Keratinocyte (primary cell): ENCODE data around the gene PARD6B. TPM values are rescaled to one million over a fixed set of nuclear protein-coding genes. Genes with fewer than 3 reads are reported as not detected.

ENCODE experiments used
- DNase-seq: peaks from one replicate; pipeline ENCODE4 v3.0.0-alpha.2; 2011; ENCODE audit warnings: low read depth, missing footprints, low spot score
- FAIRE-seq: peaks from 2 replicates; lab custom pipeline; 2011; peaks lifted over from hg19 to GRCh38; lab: Jason Lieb, UNC
- H2AFZ ChIP-seq: 2 replicates; pipeline ENCODE4 v1.6.0; 2012; ENCODE audit warnings: low read length, control low read depth, inconsistent platforms; ENCODE audit not compliant: control insufficient read depth
- H3K27ac ChIP-seq: 2 replicates; pipeline ENCODE4 v1.5.1; 2011; ENCODE audit warnings: low read length; ENCODE audit not compliant: control insufficient read depth, insufficient read depth
- H3K27me3 ChIP-seq: 3 replicates; pipeline ENCODE4 v1.6.0; 2011; ENCODE audit warnings: low read length; ENCODE audit not compliant: control insufficient read depth, insufficient read depth; ENCODE audit errors: extremely low read depth
- H3K36me3 ChIP-seq, 2 experiments: 2 replicates in 1 of 2; 3 replicates in 1 of 2; pipeline ENCODE4 v1.5.1; 2011; ENCODE audit warnings: low read length in 2 of 2, mild to moderate bottlenecking in 1 of 2; ENCODE audit not compliant: control insufficient read depth in 2 of 2, insufficient read depth in 2 of 2; ENCODE audit errors: extremely low read depth in 1 of 2
- H3K4me1 ChIP-seq: 3 replicates; pipeline ENCODE4 v1.5.1; 2011; ENCODE audit warnings: low read length; ENCODE audit not compliant: control insufficient read depth, insufficient read depth; ENCODE audit errors: extremely low read depth
- H3K4me2 ChIP-seq: 3 replicates; pipeline ENCODE4 v1.6.0; 2011; ENCODE audit warnings: low read depth, low read length; ENCODE audit not compliant: control insufficient read depth, insufficient read depth; ENCODE audit errors: extremely low read depth
- H3K4me3 ChIP-seq, 3 experiments: fragments of 200-600 bp in 1 of 3; sonication (generic) in 1 of 3; 2 replicates in 2 of 3; 3 replicates in 1 of 3; pipeline ENCODE4 v1.5.1; 2011 to 2016; ENCODE audit warnings: low read length in 3 of 3, mild to moderate bottlenecking in 3 of 3, control low read depth in 2 of 3, inconsistent platforms in 1 of 3, low read depth in 1 of 3, mixed read lengths in 1 of 3, mixed run types in 1 of 3, moderate library complexity in 1 of 3; ENCODE audit not compliant: control insufficient read depth in 2 of 3, insufficient read depth in 2 of 3; ENCODE audit errors: extremely low read depth in 1 of 3
- H3K79me2 ChIP-seq: 2 replicates; pipeline ENCODE4 v1.6.0; 2012; ENCODE audit warnings: low read length; ENCODE audit not compliant: control insufficient read depth, insufficient read depth
- H3K9ac ChIP-seq: 3 replicates; pipeline ENCODE4 v1.6.0; 2011; ENCODE audit warnings: low read length; ENCODE audit not compliant: control insufficient read depth, insufficient read depth; ENCODE audit errors: extremely low read depth
- H3K9me1 ChIP-seq: 3 replicates; pipeline ENCODE4 v1.6.0; 2011; ENCODE audit warnings: low read length; ENCODE audit not compliant: control insufficient read depth, insufficient read depth; ENCODE audit errors: extremely low read depth
- H3K9me3 ChIP-seq: 2 replicates; pipeline ENCODE4 v1.5.1; 2012; ENCODE audit warnings: low read depth, low read length; ENCODE audit not compliant: control insufficient read depth
- H4K20me1 ChIP-seq: 3 replicates; pipeline ENCODE4 v1.6.0; 2011; ENCODE audit warnings: low read length; ENCODE audit not compliant: control insufficient read depth, insufficient read depth; ENCODE audit errors: extremely low read depth
- EZH2 ChIP-seq: IDR thresholded peaks from one replicate; pipeline ENCODE4 v1.6.1; 2012; ENCODE audit warnings: inconsistent platforms, mild to moderate bottlenecking, low read length, moderate library complexity
- dilution Hi-C: fragments of 300-500 bp; cut with MboI; formaldehyde crosslinking; loops from one replicate; pipeline ENCODE4 v1.7.0; 2020; ENCODE audit warnings: low sequenced_read_pairs; ENCODE audit not compliant: extremely low pct_ligation_motif_present
- polyA plus RNA-seq, 5 experiments: library from polyadenylated mRNA; depleted of rRNA in 3 of 5; stranded (reverse) in 3 of 5; stranded (forward) in 1 of 5; unstranded in 1 of 5; fragments of >200 nt; gene quantifications; 1 replicate in 1 of 5; 2 replicates in 3 of 5; 3 replicates in 1 of 5; pipeline versions ENCODE4 v1.2.1 to v1.2.3, GENCODE V29; 2011 to 2012; ENCODE audit warnings: missing spikeins in 2 of 5, low read depth in 1 of 5, low replicate concordance in 1 of 5
- TF ChIP-seq, protein P1 (sequence below), 3 experiments: IDR thresholded peaks in 1 of 3; conservative IDR thresholded peaks in 1 of 3; optimal IDR thresholded peaks in 1 of 3; 2 replicates in 2 of 3; 3 replicates in 1 of 3; pipeline versions ENCODE3 to v1.5.1; 2011; ENCODE audit warnings: low read length in 3 of 3, mild to moderate bottlenecking in 3 of 3, moderate library complexity in 2 of 3, control low read depth in 1 of 3, inconsistent platforms in 1 of 3; ENCODE audit not compliant: insufficient read depth in 2 of 3; ENCODE audit errors: extremely low read depth in 1 of 3

PARD6B gene
- polyA plus RNA-seq, 1 donor (not counting 4 experiments of a cell fraction or from before 2014, with no cell fraction given) = 2.0 TPM

DNA sequence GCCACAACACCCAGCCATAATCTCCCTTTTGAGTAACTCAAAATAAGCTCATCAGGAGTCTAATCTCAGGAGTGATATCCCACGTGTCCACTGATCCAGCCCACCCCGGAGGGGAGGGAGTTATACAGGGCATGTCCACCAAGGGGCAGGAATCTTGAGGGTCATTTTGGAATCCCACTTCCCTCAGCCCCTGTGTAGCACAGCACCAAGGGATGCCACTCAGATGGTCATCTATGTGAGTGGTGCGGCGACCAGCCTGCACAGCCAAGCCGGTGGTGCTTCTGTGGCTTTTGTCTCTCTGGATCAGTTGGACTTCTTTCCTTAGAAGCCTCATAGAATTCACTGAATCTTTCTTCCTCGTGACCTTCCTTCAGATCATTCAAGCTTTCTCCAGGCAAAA lies 52.5 kb downstream of the PARD6B start:
- no peaks in the 10 kb centered on the region for H3K9me1 ChIP-seq
- H3K79me2 ChIP-seq = no peaks in the 10 kb centered on the region
- no peaks in the 10 kb centered on the region for H3K9me3 ChIP-seq
- H3K9ac ChIP-seq = no peak overlapping the region
- FAIRE-seq (no peak), DNase-seq (no peak)
- H3K4me3 ChIP-seq = no peak overlapping the region
- H3K36me3 ChIP-seq = no peaks in the 10 kb centered on the region
- no peaks in the 10 kb centered on the region for H4K20me1 ChIP-seq
- H3K4me1 ChIP-seq = no peaks in the 10 kb centered on the region
- H3K4me2 ChIP-seq = no peak overlapping the region
- no peak for TF ChIP-seq EZH2
- TF ChIP-seq, protein P1, sequence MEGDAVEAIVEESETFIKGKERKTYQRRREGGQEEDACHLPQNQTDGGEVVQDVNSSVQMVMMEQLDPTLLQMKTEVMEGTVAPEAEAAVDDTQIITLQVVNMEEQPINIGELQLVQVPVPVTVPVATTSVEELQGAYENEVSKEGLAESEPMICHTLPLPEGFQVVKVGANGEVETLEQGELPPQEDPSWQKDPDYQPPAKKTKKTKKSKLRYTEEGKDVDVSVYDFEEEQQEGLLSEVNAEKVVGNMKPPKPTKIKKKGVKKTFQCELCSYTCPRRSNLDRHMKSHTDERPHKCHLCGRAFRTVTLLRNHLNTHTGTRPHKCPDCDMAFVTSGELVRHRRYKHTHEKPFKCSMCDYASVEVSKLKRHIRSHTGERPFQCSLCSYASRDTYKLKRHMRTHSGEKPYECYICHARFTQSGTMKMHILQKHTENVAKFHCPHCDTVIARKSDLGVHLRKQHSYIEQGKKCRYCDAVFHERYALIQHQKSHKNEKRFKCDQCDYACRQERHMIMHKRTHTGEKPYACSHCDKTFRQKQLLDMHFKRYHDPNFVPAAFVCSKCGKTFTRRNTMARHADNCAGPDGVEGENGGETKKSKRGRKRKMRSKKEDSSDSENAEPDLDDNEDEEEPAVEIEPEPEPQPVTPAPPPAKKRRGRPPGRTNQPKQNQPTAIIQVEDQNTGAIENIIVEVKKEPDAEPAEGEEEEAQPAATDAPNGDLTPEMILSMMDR (optimal IDR thresholded peaks at IDR 0.05 in 1 of 3, IDR thresholded peaks at IDR 0.05 in 1 of 3, conservative IDR thresholded peaks at IDR 0.05 in 1 of 3; ENCODE audit: extremely low read depth in 1 of 3, insufficient read depth in 2 of 3, low read length in 3 of 3) = no peak
- no peak overlapping the region for H3K27ac ChIP-seq
- dilution Hi-C loops = no loop called here
- H3K27me3 ChIP-seq = no peaks in the 10 kb centered on the region
- H2AFZ ChIP-seq = no peak overlapping the region

DNA sequence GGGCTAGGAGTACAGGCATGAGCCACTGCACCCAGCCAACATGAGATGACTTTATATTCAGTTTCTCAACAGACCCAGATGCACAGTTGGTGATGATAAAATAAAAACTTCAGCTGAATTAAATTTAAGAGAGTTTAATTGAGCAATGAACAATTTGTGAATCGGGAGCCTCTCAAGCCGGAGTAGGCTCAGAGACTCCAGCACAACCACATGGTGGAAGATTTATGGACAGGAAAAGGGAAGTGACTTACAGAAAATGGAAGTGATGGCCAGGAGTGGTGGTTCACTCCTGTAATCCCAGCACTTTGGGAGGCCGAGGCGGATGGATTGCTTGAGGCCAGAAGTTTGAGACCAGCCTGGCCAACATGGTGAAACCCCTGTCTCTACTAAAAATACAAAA lies 53.1 kb downstream of the PARD6B start:
- no peaks in the 10 kb centered on the region for H3K79me2 ChIP-seq
- TF ChIP-seq, protein P1 (optimal IDR thresholded peaks at IDR 0.05 in 1 of 3, IDR thresholded peaks at IDR 0.05 in 1 of 3, conservative IDR thresholded peaks at IDR 0.05 in 1 of 3; ENCODE audit: extremely low read depth in 1 of 3, insufficient read depth in 2 of 3, low read length in 3 of 3) = no peak
- no peak for TF ChIP-seq EZH2
- H3K36me3 ChIP-seq = no peaks in the 10 kb centered on the region
- no peaks in the 10 kb centered on the region for H3K27me3 ChIP-seq
- H2AFZ ChIP-seq = no peak overlapping the region
- H4K20me1 ChIP-seq = no peaks in the 10 kb centered on the region
- no peak overlapping the region for H3K4me3 ChIP-seq
- no peaks in the 10 kb centered on the region for H3K9me1 ChIP-seq
- no peaks in the 10 kb centered on the region for H3K4me1 ChIP-seq
- no peak overlapping the region for H3K4me2 ChIP-seq
- no peak for DNase-seq
- dilution Hi-C loops = no loop called here
- no peak for FAIRE-seq
- H3K27ac ChIP-seq = no peak overlapping the region
- H3K9me3 ChIP-seq = no peaks in the 10 kb centered on the region
- no peak overlapping the region for H3K9ac ChIP-seq
